AML-193 (cell line): ENCODE results near the gene TAS2R7.
"Not testable (repeated sequence)": the region's sequence is repeated elsewhere in the genome, so short reads cannot be mapped to it uniquely, and the experiment has no call there.

ENCODE experiments used
- DNase-seq, 2 experiments: peaks; one replicate each; lab custom pipeline; 2025; lab: John Stamatoyannopoulos, UW

TAS2R7 gene, protein sequence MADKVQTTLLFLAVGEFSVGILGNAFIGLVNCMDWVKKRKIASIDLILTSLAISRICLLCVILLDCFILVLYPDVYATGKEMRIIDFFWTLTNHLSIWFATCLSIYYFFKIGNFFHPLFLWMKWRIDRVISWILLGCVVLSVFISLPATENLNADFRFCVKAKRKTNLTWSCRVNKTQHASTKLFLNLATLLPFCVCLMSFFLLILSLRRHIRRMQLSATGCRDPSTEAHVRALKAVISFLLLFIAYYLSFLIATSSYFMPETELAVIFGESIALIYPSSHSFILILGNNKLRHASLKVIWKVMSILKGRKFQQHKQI

DNA sequence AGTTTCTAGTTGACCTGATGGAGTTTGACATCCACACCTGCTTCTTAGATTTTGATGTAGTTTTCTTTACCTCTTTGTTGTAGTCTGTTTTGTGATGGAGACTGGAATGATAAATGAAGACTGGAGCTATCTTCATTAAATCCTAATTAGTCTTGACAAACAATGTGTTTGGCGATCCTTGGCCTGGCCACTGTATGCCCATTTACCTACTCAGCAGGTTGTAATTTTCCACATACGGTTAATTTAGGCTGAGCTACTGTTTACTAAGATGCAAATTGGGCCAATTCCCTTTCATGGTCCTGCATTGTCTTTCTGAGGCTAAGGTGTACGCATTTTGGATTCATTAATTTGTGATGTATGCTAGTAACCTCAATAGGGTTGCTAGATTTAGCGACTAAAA is at the start of gene TAS2R7:
Gene TAS2R7, minus strand, starts transcription at position 41 of the 400 bp plus-strand sequence. CDS start 57 bp downstream, outside the sequence.
- DNase-seq, result no peak

DNA sequence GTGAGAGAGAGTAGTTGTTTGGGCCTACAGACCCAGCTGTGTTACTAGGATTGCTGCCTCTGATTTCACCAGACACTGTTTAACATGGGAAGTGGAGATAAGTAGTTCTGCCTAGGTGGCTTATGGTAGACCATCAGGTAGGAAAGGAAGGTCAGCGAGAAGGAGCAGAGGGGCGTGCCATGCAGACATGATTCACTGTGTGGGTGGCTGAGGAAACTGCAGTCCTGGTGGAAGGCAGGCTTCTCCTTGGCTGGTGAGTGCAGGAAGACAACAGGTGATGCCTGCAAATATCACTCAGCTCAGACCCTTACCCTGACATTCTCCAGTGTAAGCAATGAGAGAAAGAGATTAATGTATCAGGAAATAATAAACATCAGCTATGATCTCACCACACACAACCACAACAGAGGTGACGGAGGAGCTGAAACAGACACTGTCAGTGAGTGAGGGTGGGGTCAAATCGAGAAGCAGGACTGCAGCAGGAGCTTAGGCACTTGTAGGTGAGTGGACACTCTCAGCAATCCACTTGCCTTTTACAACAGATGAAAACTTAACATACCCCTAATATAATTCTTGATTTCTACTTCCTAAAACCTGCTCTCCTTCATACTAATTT is 48.9 kb upstream of the TAS2R7 start:
- no peak for DNase-seq

GRCh38 chr12:10849425-10849878 is 47.0 kb upstream of the TAS2R7 start, which contains the start of gene PRR4:
PRR4 (minus strand) TSS chr12:10849475; CDS start chr12:10849437, 38 bp downstream.
- DNase-seq, result no peak

DNA sequence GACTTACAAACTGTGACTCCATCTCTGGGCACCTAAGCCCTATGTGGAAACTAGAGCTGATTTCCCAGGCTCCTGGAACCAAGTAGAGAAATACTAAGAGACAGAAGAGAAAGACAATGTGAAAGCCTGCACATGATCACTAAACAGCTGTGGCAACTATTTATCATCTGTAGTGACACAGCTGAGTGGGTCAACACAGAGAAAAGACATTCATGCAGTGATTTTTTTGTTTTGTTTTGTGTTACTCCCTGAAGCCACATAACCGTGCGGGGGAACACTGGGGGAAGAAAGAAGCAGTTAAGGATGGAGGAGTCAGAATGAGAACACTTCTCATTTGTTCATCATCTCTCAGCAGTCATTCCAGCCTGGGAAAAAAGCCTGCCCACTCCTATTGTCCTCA is 45.3 kb upstream of the TAS2R7 start:
- no peak for DNase-seq

DNA sequence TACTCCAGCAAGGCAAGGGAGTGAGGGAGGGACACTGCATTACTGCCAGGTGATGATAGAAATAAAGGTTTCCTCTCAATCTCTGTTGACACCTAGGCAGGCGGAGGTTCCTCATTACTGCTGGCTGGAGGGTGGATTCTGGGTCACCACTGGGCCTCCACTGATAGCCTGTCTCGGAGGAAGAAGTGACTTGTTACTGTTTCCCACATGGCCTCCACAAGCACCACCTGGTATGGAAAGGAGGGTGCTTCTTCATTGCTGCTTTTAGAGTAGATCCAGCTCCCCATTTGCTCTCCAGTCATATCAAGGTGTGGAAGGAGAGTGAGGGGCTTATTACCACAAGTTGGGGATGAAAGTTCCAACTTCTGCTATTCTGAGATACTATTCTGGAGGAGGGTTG is 40.4 kb upstream of the TAS2R7 start:
- DNase-seq, result no peak

- DNase-seq, result no peak
Observed at GRCh38 chr12:10838461-10838860, 36.0 kb upstream of the TAS2R7 start.

GRCh38 chr12:10829994-10830393 is 27.6 kb upstream of the TAS2R7 start:
- DNase-seq, result no peak

DNA sequence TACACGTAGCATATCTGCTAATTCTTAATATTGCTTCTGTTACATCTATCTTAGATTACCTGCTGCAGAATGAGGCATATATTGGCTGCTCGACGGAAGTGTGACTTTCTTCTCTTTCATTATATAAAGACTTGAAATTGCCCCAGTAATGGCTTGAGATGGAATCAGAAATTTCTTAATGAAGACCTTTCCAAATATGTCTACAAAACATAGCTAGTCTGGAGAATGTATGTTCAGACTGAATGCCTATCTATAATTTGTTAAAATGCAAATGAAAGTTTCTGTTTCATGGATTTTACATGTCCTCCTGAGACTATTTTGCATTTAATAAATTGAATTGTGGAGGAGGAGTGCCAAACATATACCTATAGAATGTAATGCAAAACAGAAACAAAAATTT is 23.8 kb upstream of the TAS2R7 start, which contains the start of gene TAS2R10:
Gene TAS2R10, minus strand, starts transcription at position 101 of the 400 bp plus-strand sequence. Its CDS starts 89 bp downstream, at position 12.
- no peak for DNase-seq

DNA sequence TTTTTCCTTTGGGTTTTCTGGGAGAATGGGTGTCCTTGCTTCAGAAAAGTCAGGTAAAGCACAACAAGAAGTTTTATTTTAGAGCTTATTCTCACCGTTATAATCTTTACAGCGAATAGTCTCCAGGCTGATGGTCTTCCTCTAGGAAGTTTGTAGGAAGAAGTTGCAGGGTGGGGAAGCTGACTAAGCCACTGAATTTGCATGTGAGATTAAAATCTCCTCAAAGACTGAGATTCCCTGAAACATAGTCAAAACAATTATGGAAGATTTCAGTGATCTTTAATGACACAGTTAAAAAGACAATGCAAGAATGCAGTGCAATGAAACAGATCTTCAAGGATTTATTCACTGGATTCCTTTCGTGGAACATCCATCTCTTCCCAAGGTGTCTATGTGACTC is 22.5 kb upstream of the TAS2R7 start:
- no peak for DNase-seq

DNA sequence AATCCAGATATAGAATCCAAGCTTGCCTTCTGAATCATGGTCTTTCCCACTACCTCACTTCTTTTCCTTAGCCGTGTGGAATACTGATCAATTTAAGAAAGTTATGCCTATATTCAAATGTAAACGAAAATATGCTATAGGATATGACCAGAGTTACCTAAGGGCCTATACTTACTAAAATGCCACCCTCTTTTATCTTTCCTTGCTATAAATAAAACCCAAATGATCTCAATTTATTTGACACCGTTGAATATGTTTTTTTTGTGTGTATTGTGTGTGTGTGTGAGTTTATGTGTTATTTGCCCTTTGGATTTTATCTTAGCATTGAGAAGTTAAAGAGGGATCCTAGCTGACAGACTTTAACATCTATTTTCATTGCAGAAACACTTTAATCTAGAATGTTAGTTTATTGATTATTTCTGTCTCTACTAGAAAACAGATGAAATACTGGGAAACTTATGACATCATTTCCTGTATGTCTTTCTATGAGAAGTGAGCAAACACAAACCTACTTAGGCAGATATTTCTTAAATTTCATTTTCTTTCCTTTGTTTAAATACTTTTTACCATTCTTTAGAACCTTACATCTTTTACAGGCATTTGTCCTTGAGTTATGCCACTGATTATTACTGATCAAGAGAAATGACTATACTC is 9.6 kb upstream of the TAS2R7 start:
- no peak for DNase-seq

DNA sequence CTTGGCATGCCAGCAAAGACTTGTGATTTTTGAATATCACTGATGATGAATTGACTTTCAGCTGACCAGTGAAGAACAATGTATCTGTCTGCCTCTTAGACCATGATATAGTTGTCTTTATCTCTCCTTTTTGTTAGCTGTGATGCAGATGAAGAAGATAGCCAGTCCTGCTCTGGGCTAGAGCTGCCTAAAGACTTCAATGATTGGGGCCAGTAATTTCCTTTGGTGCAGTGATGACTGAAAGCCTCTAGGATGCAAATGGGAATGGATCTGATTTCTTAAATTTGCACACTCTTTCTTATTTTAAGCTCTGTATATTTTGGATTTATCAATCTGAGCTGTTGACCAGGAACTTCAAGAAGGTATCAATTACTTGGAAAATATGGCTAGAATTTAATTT is 7.6 kb upstream of the TAS2R7 start, which contains the start of gene TAS2R9:
Gene TAS2R9, minus strand, starts transcription at position 101 of the 400 bp plus-strand sequence. Its CDS starts 93 bp downstream, at position 8.
- no peak for DNase-seq

GRCh38 chr12:10807186-10807585 is 4.8 kb upstream of the TAS2R7 start, which contains the start of gene TAS2R8:
TAS2R8 (minus strand) TSS chr12:10807286; CDS start chr12:10806980, 306 bp downstream.
- DNase-seq, result no peak

DNA sequence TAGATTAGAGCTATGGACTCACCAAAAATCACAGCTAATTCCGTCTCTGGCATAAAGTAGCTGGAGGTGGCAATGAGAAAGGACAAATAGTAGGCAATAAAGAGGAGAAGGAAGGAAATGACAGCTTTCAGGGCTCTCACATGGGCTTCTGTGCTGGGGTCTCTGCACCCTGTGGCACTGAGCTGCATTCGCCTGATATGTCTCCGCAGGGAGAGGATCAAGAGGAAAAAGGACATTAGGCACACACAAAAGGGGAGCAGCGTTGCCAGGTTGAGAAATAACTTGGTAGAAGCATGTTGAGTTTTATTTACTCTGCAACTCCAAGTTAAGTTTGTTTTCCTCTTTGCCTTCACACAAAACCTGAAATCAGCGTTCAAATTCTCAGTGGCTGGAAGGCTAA is 686 bp downstream of the TAS2R7 start:
- DNase-seq, result no peak

DNA sequence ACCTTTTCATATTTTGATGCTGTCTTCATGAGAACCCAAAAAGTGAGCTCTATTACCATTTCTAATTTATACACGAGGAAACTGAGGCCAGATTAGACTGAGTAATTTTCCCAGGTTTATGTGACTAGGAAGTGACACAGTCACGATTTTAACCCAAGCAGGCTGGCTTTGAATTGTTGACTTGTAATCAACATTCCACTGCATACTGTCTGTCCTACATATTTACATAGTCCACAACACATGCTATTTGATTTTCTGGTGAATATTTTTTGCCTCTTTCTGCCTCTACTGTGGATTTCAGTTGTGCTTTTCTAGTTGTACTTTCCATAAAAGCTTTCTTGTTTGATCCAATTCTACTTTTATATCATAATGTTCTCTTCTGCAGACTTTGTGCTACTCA is 8.2 kb downstream of the TAS2R7 start:
- no peak for DNase-seq

DNA sequence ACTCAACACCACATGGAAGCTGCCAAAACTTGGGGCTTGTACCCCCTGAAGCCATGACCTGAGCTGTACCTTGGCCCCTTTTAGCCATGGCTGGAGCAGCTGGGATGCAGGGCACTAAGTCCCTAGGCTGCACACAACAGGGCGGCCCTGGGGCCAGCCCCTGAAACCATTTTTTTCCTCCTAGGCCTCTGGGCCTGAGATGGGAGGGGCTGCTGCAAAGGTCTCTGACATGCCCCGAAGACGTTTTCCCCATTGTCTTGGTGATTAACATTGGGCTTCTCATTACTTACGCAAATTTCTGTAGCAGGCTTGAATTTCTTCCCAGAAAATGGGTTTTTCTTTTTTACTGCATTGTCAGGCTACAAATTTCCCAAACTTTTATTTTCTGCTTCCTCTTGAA is 10.7 kb downstream of the TAS2R7 start:
- not testable (repeated sequence) for DNase-seq

GRCh38 chr12:10783252-10783651 is 19.2 kb downstream of the TAS2R7 start:
- no peak for DNase-seq

DNA sequence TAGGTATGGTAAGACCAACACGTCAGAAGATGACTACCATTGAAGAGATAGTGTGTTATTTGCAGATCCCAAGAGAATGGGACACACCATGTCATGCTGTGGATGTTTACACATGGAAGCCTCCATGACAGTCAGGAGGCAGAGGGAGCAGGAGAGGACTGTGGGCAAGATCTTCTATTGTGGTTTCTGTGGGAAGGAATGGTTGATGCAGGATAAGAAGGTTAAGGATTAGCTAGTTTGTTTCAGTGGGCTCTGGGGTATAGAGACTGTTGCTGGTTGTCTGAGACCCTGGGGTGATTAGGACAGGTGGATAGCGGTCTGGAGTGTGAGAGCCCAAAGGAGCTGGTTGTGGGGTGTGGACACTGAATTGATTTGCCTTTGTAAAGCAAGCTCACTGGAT is 23.3 kb downstream of the TAS2R7 start:
- no peak for DNase-seq

- DNase-seq, result peak; percentile 26 to 63
Observed at GRCh38 chr12:10771132-10771733, 31.2 kb downstream of the TAS2R7 start.

GRCh38 chr12:10759657-10760056 is 42.8 kb downstream of the TAS2R7 start:
- DNase-seq, result no peak

DNA sequence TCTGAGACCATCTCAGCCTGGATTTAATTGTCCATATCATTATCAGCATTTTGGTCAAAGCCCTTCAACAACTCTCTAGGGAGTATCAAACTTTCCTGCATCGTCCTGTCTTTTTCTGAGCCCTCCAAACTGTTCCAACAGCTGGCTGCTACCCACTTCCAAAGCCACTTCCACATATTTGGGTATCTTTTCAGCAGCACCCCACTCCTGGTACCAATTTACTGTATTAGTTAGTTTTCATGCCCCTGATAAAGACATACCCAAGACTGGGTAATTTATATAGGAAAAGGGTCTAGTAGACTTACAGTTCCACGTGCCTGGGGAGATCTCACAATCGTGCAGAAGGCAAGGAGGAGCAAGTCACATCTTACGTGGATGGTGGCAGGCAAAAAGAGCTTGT is 46.2 kb downstream of the TAS2R7 start:
- DNase-seq, result no peak

DNA sequence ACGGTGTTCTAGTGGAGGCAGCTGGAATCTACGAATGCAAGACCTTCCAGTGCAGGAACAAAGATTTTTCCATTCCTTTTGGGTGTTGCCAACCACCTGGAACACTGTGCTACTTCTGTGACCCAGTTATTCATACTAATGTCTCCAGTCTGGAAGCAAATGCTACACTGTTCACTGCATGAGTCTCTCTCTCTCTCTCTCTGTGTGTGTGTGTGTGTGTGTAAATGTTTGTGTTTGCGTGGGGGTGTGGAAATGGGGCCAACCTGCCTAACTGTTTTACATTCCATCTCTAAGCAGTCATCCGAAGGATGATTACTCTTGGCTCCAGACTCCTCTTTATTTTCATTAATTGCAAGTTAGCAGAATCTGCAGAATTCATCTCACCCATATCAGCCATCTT is 49.4 kb downstream of the TAS2R7 start:
- no peak for DNase-seq
